IMR-90 (cell line): ENCODE measurements around the gene UMODL1. TPM values are rescaled to one million over a fixed set of nuclear protein-coding genes. Genes with fewer than 3 reads are reported as not detected.

Source experiments
- ATAC-seq: fragments of 200-7000 bp; cut with Tn5 transposase; 2 replicates; pipeline ENCODE4 v1.9.1; 2020; ENCODE audit warnings: low read depth, mild to moderate bottlenecking, moderate library complexity
- BruUV-seq: library from RNA; stranded (reverse); fragments of 400-500 nt; replicated peaks from 2 replicates; lab custom pipeline; 2021; lab: Mats Ljungman, UMichigan
- CTCF ChIA-PET: fragments of 300-600 bp; formaldehyde crosslinking; extraction: SDS; loops from one replicate; lab custom pipeline; 2021; ENCODE audit warnings: antibody characterized with exemption; lab: Yijun Ruan, JAX
- POLR2A ChIA-PET: fragments of 300-600 bp; sonication (Branson Sonifier 250); formaldehyde crosslinking; loops from one replicate; lab custom pipeline; 2022; ENCODE audit warnings: antibody characterized with exemption; ENCODE audit not compliant: unreplicated experiment; lab: Charles Lee
- DNase-seq: peaks from one replicate; pipeline ENCODE4 v3.0.0; 2013
- H2AFZ ChIP-seq: replicated peaks from 2 replicates; pipeline ENCODE3; 2013; ENCODE audit warnings: low read length, mild to moderate bottlenecking; ENCODE audit not compliant: poor library complexity
- H2AK5ac ChIP-seq: 2 replicates; pipeline ENCODE4 v1.6.1; 2013; ENCODE audit warnings: low read depth, low read length, inconsistent platforms
- H2AK9ac ChIP-seq: replicated peaks from 2 replicates; pipeline ENCODE3; 2013; ENCODE audit warnings: mild to moderate bottlenecking, low read depth, low read length, moderate library complexity; ENCODE audit not compliant: poor library complexity
- H2BK120ac ChIP-seq: 2 replicates; pipeline ENCODE4 v1.6.1; 2013; ENCODE audit warnings: low read depth, low read length, inconsistent platforms
- H2BK15ac ChIP-seq: 3 replicates; pipeline ENCODE4 v1.6.1; 2013; ENCODE audit warnings: low read depth, low read length, inconsistent platforms
- H2BK20ac ChIP-seq: 2 replicates; pipeline ENCODE4 v1.6.1; 2013; ENCODE audit warnings: low read depth, mild to moderate bottlenecking, inconsistent platforms, low read length, moderate library complexity
- H2BK5ac ChIP-seq: 2 replicates; pipeline ENCODE4 v1.6.1; 2013; ENCODE audit warnings: mild to moderate bottlenecking, low read depth, low read length, inconsistent platforms; ENCODE audit not compliant: poor library complexity, severe bottlenecking
- H3K14ac ChIP-seq: replicated peaks from 2 replicates; pipeline ENCODE4 v1.6.1; 2013; ENCODE audit warnings: low read depth, low read length, inconsistent platforms
- H3K18ac ChIP-seq: 2 replicates; pipeline ENCODE4 v1.6.1; 2013; ENCODE audit warnings: low read depth, low read length, control low read depth
- H3K23ac ChIP-seq: 2 replicates; pipeline ENCODE4 v1.6.1; 2013; ENCODE audit warnings: low read depth, low read length, inconsistent platforms
- H3K27ac ChIP-seq: 2 replicates; pipeline ENCODE4 v1.5.1; 2013; ENCODE audit warnings: mild to moderate bottlenecking, control low read depth, low read length; ENCODE audit not compliant: insufficient read depth
- H3K27me3 ChIP-seq: 2 replicates; pipeline ENCODE4 v1.6.1; 2013; ENCODE audit warnings: low read length; ENCODE audit not compliant: control insufficient read depth, insufficient read depth
- H3K36me3 ChIP-seq: 2 replicates; pipeline ENCODE4 v1.6.1; 2013; ENCODE audit warnings: low read length, mixed read lengths; ENCODE audit not compliant: control insufficient read depth, insufficient read depth
- H3K4ac ChIP-seq: 2 replicates; pipeline ENCODE4 v1.6.1; 2013; ENCODE audit warnings: low read depth, low read length, inconsistent platforms
- H3K4me1 ChIP-seq: 2 replicates; pipeline ENCODE4 v1.6.1; 2013; ENCODE audit warnings: low read length, mixed read lengths; ENCODE audit not compliant: control insufficient read depth, insufficient read depth
- H3K4me2 ChIP-seq: 2 replicates; pipeline ENCODE4 v1.6.1; 2013; ENCODE audit warnings: low read depth, mild to moderate bottlenecking, control low read depth, low read length, moderate library complexity
- H3K4me3 ChIP-seq: 2 replicates; pipeline ENCODE4 v1.5.1; 2013; ENCODE audit warnings: low read depth, mild to moderate bottlenecking, control low read depth, low read length, moderate library complexity; ENCODE audit not compliant: insufficient read depth
- H3K56ac ChIP-seq: 2 replicates; pipeline ENCODE4 v1.6.1; 2013; ENCODE audit warnings: low read length, inconsistent platforms; ENCODE audit not compliant: insufficient read depth; ENCODE audit errors: extremely low read depth
- H3K79me1 ChIP-seq, 2 experiments: 2 replicates each; pipeline ENCODE4 v1.6.1; 2013; ENCODE audit warnings: low read length in 2 of 2, inconsistent platforms in 1 of 2, low read depth in 1 of 2
- H3K9ac ChIP-seq: 2 replicates; pipeline ENCODE4 v1.6.1; 2013; ENCODE audit warnings: low read depth, low read length, control low read depth
- H3K9me1 ChIP-seq: 2 replicates; pipeline ENCODE4 v1.6.1; 2013; ENCODE audit warnings: low read length, inconsistent platforms; ENCODE audit not compliant: insufficient read depth
- H3K9me3 ChIP-seq: 2 replicates; pipeline ENCODE4 v1.6.1; 2013; ENCODE audit warnings: low read length; ENCODE audit not compliant: control insufficient read depth, insufficient read depth
- H4K20me1 ChIP-seq: 2 replicates; pipeline ENCODE4 v1.6.1; 2013; ENCODE audit warnings: low read length, inconsistent platforms; ENCODE audit not compliant: insufficient read depth
- H4K5ac ChIP-seq: 2 replicates; pipeline ENCODE4 v1.6.1; 2013; ENCODE audit warnings: mild to moderate bottlenecking, low read depth, low read length, control low read depth
- H4K8ac ChIP-seq, 2 experiments: 2 replicates each; pipeline ENCODE4 v1.6.1; 2013; ENCODE audit warnings: low read depth in 2 of 2, low read length in 2 of 2, control low read depth in 1 of 2, inconsistent platforms in 1 of 2
- H4K91ac ChIP-seq: 2 replicates; pipeline ENCODE4 v1.6.1; 2013; ENCODE audit warnings: low read depth, low read length, inconsistent platforms; ENCODE audit not compliant: insufficient read depth
- BHLHE40 ChIP-seq: fragments of 150-350 bp; IDR thresholded peaks from 2 replicates; pipeline ENCODE4 v1.6.1; 2016; ENCODE audit warnings: mild to moderate bottlenecking, low read depth, low read length
- CTCF ChIP-seq: conservative IDR thresholded peaks from 2 replicates; pipeline ENCODE4 v1.5.1; 2012; ENCODE audit warnings: mild to moderate bottlenecking, low read depth, low read length, improper control_type of control experiment
- ELK1 ChIP-seq: fragments of 150-350 bp; IDR thresholded peaks from 2 replicates; pipeline ENCODE4 v1.6.1; 2016; ENCODE audit warnings: low read depth, mild to moderate bottlenecking, low read length, moderate library complexity, borderline replicate concordance
- MAFK ChIP-seq: IDR thresholded peaks from 2 replicates; pipeline ENCODE4 v1.6.1; 2012; ENCODE audit warnings: low read depth, low read length, improper control_type of control experiment
- MAZ ChIP-seq: IDR thresholded peaks from 2 replicates; pipeline ENCODE4 v1.6.1; 2012; ENCODE audit warnings: low read depth, mild to moderate bottlenecking, low read length, improper control_type of control experiment, moderate library complexity, borderline replicate concordance
- MXI1 ChIP-seq: IDR thresholded peaks from 2 replicates; pipeline ENCODE4 v1.6.1; 2012; ENCODE audit warnings: low read depth, mild to moderate bottlenecking, low read length, moderate library complexity, borderline replicate concordance
- NFE2L2 ChIP-seq: fragments of 150-350 bp; IDR thresholded peaks from 2 replicates; pipeline ENCODE4 v1.6.1; 2016; ENCODE audit warnings: low read depth, mild to moderate bottlenecking, low read length
- RAD21 ChIP-seq: IDR thresholded peaks from 2 replicates; pipeline ENCODE4 v1.6.1; 2012; ENCODE audit warnings: low read length, improper control_type of control experiment
- RCOR1 ChIP-seq: IDR thresholded peaks from 2 replicates; pipeline ENCODE4 v1.6.1; 2012; ENCODE audit warnings: mild to moderate bottlenecking, low read length, improper control_type of control experiment; ENCODE audit not compliant: insufficient replicate concordance
- RFX5 ChIP-seq: IDR thresholded peaks from 2 replicates; pipeline ENCODE4 v1.8.0; 2012; ENCODE audit warnings: low read depth, mild to moderate bottlenecking, low read length, moderate library complexity
- SMC3 ChIP-seq: fragments of 150-350 bp; IDR thresholded peaks from 2 replicates; pipeline ENCODE4 v1.6.1; 2016; ENCODE audit warnings: low read depth, mild to moderate bottlenecking, antibody characterized with exemption, low read length, moderate library complexity
- USF2 ChIP-seq: fragments of 150-350 bp; IDR thresholded peaks from 2 replicates; pipeline ENCODE4 v1.6.1; 2017; ENCODE audit warnings: mild to moderate bottlenecking, antibody characterized with exemption, low read length, low read depth
- WGBS, 2 experiments: methylation state at CpG; one replicate each; pipeline versions ENCODE4 v1.1.5 to v1.1.7; 2013; ENCODE audit warnings: missing lambda C conversion rate in 2 of 2; ENCODE audit not compliant: insufficient read length in 1 of 2; ENCODE audit errors: extremely low coverage in 2 of 2; 5-methylcytosine and 5-hydroxymethylcytosine counted together
- dilution Hi-C: fragments of 300-500 bp; cut with HindIII; formaldehyde crosslinking; loops from one replicate; pipeline ENCODE4 v1.14.3; 2018; ENCODE audit warnings: low sequenced_read_pairs; ENCODE audit not compliant: unreplicated experiment
- in situ Hi-C: fragments of 300-500 bp; cut with MboI; formaldehyde crosslinking; loops from 3 replicates; pipeline ENCODE4 v1.14.3; 2019; ENCODE audit warnings: low sequenced_read_pairs, inconsistent platforms, mixed read lengths
- intact Hi-C: fragments of 100-400 bp; cut with micrococcal nuclease; formaldehyde crosslinking; loops from 2 replicates; pipeline ENCODE4 v1.10.0; 2022
- polyA plus RNA-seq, 3 experiments: library from polyadenylated mRNA; depleted of rRNA; stranded (reverse); fragments of >200 nt; gene quantifications; 2 replicates each; pipeline ENCODE4 v1.2.3, GENCODE V29; 2012; ENCODE audit warnings: low replicate concordance in 1 of 3
- total RNA-seq: library from RNA; depleted of rRNA; stranded (reverse); fragments of >200 nt; gene quantifications from 2 replicates; pipeline ENCODE4 v1.2.3, GENCODE V29; 2012

Gene UMODL1
- total and polyA plus RNA-seq, 2 of the 4 experiments (the other 2 are of a cell fraction): 0.02 TPM; not detected in 1

- no TSS peak for BruUV-seq
- Histone ChIP-seq H3K9ac (no peak overlapping the region), H2BK20ac (no peak overlapping the region), H3K4me3 (no peak overlapping the region), H2BK15ac (no peak overlapping the region), H2BK5ac (no peak overlapping the region), H4K20me1 (no peaks in the 10 kb centered on the region), H4K8ac (no peak overlapping the region), H3K18ac (no peak overlapping the region), H3K14ac (no peak overlapping the region), H3K9me1 (no peaks in the 10 kb centered on the region), H3K9me3 (no peaks in the 10 kb centered on the region), H4K5ac (no peak overlapping the region), H3K4me2 (no peak overlapping the region), H3K27me3 (peaks cover 26% of the 10 kb centered on the region), H3K27ac (no peak overlapping the region), H3K23ac (no peak overlapping the region), H3K79me1 (no peaks in the 10 kb centered on the region), H3K4me1 (no peaks in the 10 kb centered on the region), H4K91ac (no peak overlapping the region), H3K4ac (no peak overlapping the region), H3K36me3 (no peaks in the 10 kb centered on the region), H2AK9ac (no peak overlapping the region), H2AFZ (no peak overlapping the region), H2BK120ac (no peak overlapping the region), H2AK5ac (no peak overlapping the region), H3K56ac (no peak overlapping the region)
- DNase-seq (no peak), ATAC-seq (no peak)
- intact Hi-C loops (loop anchor here (10.0 kb wide), 2 partner anchors 431 to 671 kb away; no protein-coding TSS in a partner anchor), in situ Hi-C loops (loop anchor here (10.0 kb wide), 1 partner anchor 431 kb away; no protein-coding TSS in a partner anchor), dilution Hi-C loops (no loop called here)
- 69% methylated on average over 3 of the region's 3 CpGs; no CpG with 5 or more reads in 1 of the 2 experiments for WGBS, 2 experiments
- POLR2A ChIA-PET: no interaction called here
- TF ChIP-seq MAFK: no peak
- TF ChIP-seq RAD21: no peak
- no peak for TF ChIP-seq USF2
- TF ChIP-seq RCOR1: no peak
- no peak for TF ChIP-seq MXI1
- no peak for TF ChIP-seq RFX5
- TF ChIP-seq MAZ: no peak
- TF ChIP-seq BHLHE40: no peak
- TF ChIP-seq ELK1: no peak
- TF ChIP-seq CTCF: no peak
- TF ChIP-seq SMC3: no peak
- TF ChIP-seq NFE2L2: no peak
- CTCF ChIA-PET: interaction anchor here (2.0 kb wide), 1 partner anchor 115 kb away, joined by 16 read pairs; no protein-coding TSS in a partner anchor
Observed at GRCh38 chr21:42144221-42144620, 73.1 kb downstream of the UMODL1 start.
